GM21723 (cell line): Measurements from ENCODE around the gene MMP11.
A peak's percentile ranks its signal among the peaks of the same experiment; 100 is the strongest.
"Not testable (repeated sequence)": the region's sequence is repeated elsewhere in the genome, so short reads cannot be mapped to it uniquely, and the experiment has no call there.

ENCODE experiments used
- ATAC-seq: cut with Tn5 transposase; IDR thresholded peaks from one replicate; pipeline ENCODE4 v1.9.1; 2021; ENCODE audit warnings: mild to moderate bottlenecking, moderate library complexity; ENCODE audit not compliant: unreplicated experiment

MMP11 gene, protein sequence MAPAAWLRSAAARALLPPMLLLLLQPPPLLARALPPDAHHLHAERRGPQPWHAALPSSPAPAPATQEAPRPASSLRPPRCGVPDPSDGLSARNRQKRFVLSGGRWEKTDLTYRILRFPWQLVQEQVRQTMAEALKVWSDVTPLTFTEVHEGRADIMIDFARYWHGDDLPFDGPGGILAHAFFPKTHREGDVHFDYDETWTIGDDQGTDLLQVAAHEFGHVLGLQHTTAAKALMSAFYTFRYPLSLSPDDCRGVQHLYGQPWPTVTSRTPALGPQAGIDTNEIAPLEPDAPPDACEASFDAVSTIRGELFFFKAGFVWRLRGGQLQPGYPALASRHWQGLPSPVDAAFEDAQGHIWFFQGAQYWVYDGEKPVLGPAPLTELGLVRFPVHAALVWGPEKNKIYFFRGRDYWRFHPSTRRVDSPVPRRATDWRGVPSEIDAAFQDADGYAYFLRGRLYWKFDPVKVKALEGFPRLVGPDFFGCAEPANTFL

DNA sequence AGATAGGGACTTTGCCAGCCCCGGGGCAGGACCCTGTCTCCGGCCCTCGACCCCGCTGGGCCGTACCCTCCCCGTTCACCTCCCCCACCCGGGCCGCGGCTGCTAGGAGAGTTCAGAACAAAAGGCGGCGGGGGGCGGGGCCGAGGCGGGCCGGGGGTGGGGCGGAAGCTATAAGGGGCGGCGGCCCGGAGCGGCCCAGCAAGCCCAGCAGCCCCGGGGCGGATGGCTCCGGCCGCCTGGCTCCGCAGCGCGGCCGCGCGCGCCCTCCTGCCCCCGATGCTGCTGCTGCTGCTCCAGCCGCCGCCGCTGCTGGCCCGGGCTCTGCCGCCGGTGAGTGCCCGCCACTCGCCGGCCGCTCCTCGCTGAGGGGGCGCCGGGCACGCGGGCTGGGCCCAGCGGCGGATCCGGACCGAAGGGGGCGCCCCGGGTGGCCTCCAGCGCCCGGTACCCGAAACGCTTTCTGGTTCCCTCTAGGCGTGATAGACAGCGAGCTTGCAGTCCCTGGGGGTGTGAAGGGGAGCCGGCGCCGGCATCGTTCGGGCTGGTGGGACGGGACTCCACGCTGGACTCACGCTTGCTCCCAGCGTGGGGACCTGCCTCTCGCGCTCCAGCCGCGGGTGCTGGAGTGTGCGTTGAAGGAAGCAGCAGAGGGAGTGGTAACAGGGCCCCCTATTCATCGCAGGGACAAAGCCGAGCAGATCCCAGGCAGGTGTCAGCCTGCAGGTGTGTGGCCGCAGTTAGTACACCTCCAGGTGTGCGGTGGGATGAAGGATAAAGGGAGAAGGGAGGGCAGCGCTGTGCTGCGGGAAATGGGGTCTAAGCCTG is at the start of gene MMP11:
Gene MMP11, plus strand, starts transcription at position 201 of the 825 bp plus-strand sequence. Its CDS starts 22 bp downstream, at position 223.
- no peak for ATAC-seq

DNA sequence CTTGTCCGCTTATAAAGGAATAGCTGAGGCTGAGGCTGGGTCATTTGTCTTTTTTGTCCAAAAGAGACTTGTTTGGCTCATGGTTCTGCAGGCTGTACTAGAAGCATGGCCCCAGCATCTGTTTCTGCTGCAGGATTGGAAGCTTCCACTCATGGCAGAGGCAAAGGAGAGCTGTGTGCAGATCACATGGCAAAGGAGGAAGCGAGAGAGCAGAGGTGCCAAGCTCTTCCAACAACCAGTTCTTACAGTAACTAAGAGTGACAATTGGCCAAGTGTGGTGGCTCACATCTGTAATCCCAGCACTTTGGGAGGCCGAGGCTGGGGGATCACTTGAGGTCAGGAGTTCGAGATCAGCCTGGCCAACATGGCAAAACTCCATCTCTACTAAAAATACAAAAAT is 44.5 kb upstream of the MMP11 start:
- not testable (repeated sequence) for ATAC-seq

DNA sequence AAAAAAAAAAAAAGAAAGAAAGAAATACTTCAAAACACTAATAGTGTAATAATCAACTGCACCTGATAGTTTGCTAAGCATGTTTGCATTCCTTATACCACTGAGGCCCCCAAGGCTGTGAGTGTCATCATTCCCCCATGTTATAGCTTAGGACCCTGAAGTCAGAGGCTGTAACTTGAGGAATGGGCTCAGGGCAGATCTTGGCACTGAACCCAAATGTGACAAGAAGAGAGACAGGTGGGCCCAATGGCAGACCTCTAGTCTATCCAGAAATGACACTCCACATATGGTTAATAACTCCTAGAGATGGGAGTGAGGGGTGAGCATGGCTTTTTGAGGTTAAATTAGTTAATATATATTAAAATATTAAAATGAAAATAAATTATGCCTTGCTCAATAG is 35.0 kb upstream of the MMP11 start:
- ATAC-seq = no peak

DNA sequence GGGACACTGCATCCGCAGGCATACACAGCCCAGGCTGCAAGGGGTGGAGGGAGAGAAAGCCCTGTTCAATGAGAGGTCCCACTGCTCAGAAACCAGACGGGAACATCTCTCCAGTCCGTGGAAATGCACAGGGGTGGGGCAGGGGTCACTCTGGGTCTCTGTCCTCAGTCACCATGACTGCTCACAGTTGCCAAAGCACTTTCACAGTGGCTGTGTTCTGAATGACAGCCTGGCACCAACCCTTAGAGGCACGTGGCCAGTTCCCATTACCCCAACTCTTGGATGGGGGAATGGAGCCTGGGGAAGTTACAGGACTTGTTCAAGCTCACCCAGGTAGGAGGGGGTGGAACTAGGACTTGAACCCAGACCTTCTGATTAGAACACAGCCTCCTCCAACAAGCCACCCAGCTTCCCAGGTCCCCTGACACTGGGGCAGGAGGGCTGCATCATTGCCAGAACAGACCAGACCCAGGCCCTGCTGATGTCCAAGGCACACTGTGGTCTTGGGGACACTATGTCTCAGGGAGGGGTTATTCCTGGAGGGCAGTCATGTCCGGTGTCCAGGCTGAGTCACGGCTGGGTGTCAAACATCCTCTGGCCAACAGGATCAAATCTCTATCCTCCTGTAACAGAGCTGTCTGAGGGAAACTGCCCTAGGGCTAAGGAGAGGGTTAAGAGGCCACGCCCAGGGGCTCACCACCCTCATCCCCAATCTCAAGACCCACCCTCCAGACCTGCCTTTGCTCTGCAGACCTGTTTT is 30.0 kb upstream of the MMP11 start:
- no peak for ATAC-seq

DNA sequence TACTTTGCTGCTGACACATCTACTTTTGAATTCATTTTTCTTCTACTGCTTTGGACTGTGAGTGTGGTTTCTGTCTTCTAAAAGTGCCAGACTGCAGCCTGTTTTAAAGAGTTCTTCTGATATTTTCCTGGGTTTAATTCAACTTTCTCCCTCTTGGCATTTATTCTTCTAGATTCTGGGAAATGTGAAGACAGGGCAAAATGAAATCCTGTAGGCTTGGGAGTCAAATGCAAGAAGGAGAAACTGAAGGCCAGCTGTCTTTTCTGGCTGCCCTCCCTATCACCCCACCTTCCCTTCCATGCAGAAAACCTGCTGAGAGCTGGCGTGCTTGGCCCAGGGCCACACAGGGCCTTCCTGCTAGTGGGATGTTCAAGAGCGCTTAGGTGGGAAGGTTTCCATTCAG is 29.3 kb upstream of the MMP11 start:
- ATAC-seq = no peak

DNA sequence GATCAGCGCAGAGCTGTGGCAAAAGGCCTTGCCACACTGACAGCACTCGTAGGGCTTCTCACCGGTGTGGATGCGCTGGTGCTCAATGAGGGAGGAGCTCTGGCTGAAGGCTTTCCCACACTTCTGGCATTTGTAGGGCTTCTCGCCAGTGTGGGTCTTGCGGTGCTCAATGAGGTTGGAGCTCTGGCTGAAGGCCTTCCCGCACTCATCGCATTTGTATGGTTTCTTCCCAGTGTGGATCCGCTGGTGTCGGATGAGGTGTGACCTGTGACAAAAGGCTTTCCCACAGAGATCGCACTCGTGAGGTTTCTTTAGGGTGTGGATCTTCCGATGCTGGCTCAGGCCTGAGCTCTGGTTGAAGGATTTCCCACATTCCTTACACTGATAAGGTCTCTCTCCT is 28.6 kb upstream of the MMP11 start:
- no peak for ATAC-seq

DNA sequence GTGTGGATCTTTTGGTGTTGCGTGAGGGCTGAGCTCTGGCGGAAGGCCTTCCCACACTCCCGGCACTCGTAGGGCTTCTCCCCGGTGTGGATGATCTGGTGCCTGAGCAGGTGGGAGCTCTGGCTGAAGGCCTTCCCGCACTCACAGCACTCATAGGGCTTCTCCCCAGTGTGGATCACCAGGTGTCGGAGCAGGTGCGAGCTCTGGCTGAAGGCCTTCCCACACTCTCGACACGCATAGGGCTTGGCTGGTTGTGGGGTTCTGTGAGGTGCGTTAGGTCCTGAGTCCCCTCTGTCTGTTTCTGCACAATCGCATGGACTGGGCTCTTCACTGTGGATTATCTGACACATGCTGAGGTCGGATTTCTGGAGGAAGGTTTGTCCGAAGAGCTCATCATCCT is 28.2 kb upstream of the MMP11 start:
- no peak for ATAC-seq

DNA sequence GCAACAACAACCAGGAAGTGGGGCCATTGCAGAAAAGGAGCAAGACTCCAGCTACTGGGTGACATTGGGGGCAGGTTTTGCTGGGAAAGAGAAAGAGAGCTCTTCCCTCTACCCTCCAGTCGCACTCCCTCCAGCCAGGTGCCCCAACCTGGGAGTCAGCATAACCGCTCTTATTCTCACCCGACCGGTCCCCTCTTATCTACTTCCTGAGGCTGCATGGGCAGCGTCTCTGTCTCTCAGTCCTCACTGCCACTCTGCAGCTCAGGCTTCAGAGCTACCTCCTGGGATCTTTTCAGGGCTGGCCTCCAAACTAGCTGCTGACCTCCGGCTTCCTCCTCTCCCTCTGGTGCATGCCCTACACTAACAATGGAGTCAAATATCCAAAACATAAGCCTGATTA is 26.9 kb upstream of the MMP11 start:
- ATAC-seq = no peak

DNA sequence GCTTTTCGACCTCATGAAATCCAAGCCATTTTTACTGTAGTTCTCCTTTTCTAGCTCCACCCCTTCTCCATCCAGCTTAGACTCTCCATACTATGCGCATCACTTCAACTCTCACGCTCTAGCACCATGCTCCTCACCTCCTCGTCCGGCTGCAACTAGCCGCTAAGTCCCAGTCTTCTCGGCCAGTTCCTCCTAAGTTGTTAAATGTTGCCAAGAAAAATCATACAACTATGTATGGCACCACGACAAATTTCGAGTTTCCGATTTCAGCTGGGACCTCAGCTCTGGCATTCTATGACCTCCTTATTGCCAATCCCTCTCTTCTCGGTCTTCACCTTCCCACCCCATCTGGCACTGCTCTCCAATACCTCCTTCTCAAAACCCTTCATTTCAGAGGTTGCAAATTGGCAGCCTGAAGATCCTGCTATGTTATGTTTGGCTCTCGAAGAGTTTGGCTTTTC is 22.8 kb upstream of the MMP11 start:
- ATAC-seq = no peak

DNA sequence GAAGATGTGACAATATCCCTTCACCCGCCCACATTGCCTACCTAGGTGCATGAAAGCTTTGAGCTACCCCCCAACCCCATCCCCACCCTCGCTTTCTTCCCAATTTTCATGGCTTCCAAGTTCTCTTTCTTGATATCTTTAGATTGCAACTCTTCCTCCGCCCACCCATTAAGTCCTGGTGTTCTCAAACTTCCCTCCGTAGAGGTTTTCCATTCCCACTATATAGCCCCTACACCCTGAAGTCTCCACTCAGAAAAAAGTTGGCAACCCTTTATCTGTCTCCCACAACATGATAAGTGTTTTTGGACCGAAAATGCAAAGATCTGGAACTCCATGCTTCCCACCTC is 22.3 kb upstream of the MMP11 start:
- no peak for ATAC-seq

DNA sequence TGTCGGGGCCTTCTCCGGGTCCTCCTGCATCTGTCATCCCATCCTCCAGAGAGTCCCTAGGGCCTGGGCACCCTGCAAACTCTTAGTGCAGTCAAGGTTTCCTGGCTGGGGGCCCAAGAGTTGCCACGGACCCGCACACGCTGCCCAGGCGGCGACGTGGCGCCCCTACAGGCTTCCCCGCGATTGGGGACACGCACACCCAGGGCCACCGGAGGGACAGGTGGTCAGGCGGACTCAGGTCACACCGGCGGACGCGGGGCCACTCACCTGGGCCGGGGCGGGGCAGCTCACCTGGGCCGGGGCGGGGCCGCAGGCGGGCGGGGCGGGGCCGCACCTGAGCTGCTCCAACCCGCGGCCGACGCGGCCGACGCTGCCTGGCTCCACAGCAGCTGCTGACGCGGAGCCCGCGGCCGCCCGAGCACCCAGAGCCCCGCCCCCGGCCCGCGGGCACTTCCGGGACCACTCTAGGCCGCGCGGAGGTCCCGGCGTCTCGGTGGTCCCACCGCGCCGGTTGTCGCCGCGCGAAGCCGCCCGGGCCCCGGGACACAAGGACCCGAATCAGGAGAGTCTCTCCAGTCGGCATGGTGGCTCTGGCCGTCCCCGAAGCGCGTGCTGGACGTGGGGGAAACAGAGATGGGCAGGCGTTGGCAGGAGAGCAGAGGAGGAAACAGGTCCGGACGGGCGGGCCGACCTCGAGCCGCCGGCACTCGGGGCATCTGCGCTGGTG is 21.8 kb upstream of the MMP11 start, which contains the start of gene ZNF70:
Gene ZNF70, minus strand, starts transcription at position 399 of the 727 bp plus-strand sequence. CDS start 5,972 bp downstream, outside the sequence.
- peak; percentile 72 for ATAC-seq

DNA sequence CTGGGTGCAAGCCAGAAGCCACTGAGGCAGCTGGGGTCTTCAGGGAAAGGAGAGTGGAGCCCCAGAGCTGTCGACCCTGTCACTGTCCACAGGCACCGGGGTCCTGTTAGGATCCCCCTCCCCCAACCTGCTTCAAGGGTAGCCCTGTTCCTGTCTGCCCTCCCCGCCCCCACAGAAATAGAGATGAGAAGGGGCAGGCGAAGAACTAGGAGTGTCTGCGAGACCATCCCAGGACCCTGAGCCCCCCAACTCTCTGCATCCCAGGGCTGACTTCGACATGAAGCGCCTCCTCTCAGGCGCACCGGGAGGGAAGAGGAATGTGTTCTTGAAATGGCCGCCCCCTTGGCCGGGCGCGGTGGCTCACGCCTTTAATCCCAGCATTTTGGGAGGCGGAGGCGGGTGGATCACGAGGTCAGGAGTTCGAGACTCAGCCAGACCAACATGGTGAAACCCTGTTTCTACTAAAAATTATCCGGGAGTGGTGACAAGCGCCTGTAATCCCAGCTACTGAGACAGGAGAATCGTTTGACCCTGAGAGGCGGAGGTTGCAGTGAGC is 21.1 kb upstream of the MMP11 start:
- ATAC-seq = peak; percentile 25

DNA sequence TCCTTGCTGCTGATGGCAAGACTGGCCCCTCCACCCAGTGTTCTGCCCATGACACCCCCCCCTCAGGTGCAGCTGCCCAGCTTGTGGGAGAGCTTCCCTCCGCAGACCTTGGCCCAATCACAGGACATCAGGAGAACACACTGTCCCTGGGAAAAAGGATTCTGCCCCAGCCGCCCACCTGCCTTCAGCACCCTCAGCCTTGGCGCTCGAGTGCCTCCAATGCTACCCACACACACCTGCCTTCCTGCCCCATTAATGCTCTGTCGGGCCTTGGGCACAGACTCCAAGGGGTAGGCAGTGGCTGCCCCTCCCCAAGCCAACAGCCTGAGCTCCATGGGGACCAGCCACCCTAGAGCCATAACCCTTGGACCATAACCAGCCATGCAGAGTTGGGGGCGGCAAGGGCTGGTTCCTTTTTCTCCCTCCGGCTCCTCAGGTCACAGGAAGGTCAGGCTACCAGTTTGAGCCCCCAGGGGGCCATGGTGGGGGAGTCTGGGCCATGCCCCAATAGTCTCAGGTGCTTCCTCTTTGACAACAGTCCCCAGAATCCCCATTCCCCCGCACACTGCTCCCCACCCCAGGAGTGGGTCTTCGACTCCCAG is 20.5 kb upstream of the MMP11 start:
- no peak for ATAC-seq

DNA sequence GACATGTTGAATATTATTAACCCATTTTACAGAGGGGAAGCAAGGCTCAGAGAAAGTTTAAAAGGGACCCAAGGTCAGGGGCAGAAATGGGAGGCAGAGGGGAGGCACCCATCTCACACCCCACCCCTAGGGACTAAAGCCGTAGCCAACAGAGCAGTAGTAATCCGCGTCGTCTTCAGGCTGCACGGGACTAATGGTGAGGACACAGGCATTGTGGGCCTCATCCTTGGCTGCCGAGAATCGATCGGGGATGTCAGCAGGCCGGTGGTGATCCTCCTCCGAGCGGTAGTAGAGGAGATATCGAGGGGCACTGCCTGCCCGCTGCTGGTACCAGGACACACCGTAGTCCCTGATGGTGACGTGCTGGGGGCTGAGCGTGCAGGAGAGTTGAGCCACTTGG is 19.9 kb upstream of the MMP11 start:
- ATAC-seq = no peak

DNA sequence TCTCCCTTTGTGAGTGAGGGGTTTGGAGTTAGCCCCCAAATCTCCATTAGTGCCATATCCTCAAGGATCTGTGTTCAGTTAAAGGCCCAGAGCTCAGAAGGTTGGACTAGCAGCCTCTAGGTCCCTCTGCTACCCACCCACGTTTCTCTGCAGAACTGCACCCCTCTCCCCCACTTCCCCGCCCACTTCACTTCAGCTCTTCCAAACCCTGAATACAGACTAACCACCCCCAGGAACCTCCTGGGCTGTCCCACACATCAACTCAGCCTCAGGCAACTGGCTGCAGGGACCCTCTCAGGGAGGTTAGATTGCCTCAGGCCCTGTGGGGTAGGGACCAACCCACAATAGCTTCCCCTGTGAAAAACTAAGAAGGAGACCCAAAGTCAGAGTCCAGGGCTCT is 19.3 kb upstream of the MMP11 start:
- no peak for ATAC-seq

DNA sequence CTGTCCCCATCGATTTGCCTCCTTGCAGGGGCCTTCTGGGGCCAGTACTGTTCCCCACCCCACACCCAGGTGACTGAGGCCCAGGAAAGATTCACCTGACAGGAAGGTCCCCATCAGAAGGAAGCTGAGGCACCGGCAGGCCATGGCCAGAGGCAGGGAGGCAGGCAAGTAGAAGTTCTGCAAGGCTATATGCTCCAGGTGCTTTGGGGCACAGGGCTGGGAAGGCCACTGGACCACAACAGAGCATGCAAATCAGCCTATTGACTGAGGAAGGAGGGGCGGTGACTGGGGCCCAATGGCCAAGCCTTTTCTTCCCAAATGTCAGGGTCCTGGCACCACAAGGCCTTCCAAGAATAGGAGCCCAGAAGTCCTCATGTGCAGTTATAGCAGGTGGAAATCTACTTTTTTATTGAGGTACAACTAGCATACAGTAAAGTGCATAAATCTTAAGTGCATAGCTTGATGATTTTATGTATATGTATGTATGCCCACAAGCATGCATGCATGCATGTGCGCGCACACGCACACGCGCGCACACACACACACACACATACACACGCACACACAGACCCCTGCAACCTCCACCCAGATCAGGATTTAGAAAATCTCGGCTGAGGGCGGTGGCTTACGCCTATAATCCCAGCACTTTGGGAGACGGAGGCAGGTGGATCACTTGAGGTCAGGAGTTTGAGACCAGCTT is 18.3 kb upstream of the MMP11 start, which contains the start of gene VPREB3:
Gene VPREB3, minus strand, starts transcription at position 206 of the 700 bp plus-strand sequence. Its CDS starts 62 bp downstream, at position 144.
- ATAC-seq = no peak

DNA sequence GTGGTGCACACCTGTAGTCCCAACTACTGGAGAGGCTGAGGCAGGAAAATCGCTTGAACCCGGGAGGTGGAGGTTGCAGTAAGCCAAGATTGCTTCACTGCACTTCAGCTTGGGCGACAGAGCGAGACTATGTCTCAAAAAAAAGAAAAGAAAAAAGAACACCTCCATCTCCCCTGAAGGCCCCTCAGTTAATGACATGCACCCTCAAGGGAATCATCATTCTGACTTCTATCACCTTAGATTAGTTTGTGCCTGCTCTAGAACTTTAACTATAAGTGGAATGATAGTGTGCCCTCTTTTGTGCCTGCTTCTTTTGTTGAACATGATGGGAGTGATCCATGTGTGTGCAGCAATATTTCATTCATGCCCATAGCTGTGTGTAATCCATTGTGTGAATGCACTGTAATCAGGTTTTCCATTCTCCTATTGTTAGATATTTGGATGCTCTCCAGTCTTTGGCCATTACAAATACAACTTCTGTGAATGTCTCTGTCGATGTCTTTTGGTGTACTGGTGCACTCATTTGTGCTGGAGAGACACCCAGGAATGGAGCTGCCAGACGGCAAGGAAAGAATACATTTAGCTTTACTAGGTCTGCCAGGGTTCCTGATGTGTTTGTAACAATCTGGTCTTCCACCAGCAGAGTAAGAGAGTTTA is 17.5 kb upstream of the MMP11 start:
- ATAC-seq = no peak

DNA sequence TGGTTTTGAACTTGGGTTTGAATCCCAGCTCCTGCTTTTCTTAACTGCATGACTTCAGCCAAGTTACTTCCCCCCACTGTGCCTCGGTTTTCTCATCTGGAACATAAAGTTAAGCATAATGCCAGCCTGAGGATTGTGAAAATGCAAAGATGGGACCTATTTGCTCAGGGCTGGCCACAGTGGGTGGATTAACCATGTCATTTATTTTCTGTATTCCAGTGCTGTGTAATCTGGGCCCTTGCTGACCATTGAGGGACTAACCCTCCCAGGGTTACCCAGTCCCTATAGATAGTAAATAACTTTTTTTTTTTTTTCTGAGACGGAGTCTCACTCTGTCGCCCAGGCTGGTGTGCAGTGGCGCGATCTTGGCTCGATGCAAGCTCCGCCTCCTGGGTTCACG is 16.9 kb upstream of the MMP11 start:
- ATAC-seq = no peak
